Mesodermal cell (in vitro differentiated cells): ENCODE results near the gene COG1.

Experiments used
- H3K27ac ChIP-seq: 2 replicates; pipeline ENCODE4 v1.7.0; 2013; ENCODE audit warnings: mild to moderate bottlenecking, low read depth, low read length, moderate library complexity; ENCODE audit not compliant: severe bottlenecking
- H3K36me3 ChIP-seq: 2 replicates; pipeline ENCODE4 v1.7.1; 2013; ENCODE audit warnings: mild to moderate bottlenecking, low read length, moderate library complexity; ENCODE audit not compliant: control insufficient read depth, insufficient read depth
- H3K4me1 ChIP-seq: one replicate; pipeline ENCODE4 v1.7.1; 2013; ENCODE audit warnings: mild to moderate bottlenecking, low read length; ENCODE audit not compliant: insufficient read depth, control insufficient read depth, poor library complexity, severe bottlenecking
- H3K4me3 ChIP-seq: 2 replicates; pipeline ENCODE4 v1.7.0; 2013; ENCODE audit warnings: low read length, control low read depth, mild to moderate bottlenecking; ENCODE audit not compliant: insufficient read depth, poor library complexity, severe bottlenecking; ENCODE audit errors: extremely low read depth
- H3K9me3 ChIP-seq: 2 replicates; pipeline ENCODE4 v1.7.1; 2013; ENCODE audit warnings: mild to moderate bottlenecking, low read length, moderate library complexity; ENCODE audit not compliant: control insufficient read depth
- WGBS, 2 experiments: methylation state at CpG; one replicate each; pipeline ENCODE4 v1.1.5; 2013; ENCODE audit warnings: missing lambda C conversion rate in 2 of 2; ENCODE audit not compliant: insufficient coverage in 2 of 2; 5-methylcytosine and 5-hydroxymethylcytosine counted together

Gene COG1

DNA sequence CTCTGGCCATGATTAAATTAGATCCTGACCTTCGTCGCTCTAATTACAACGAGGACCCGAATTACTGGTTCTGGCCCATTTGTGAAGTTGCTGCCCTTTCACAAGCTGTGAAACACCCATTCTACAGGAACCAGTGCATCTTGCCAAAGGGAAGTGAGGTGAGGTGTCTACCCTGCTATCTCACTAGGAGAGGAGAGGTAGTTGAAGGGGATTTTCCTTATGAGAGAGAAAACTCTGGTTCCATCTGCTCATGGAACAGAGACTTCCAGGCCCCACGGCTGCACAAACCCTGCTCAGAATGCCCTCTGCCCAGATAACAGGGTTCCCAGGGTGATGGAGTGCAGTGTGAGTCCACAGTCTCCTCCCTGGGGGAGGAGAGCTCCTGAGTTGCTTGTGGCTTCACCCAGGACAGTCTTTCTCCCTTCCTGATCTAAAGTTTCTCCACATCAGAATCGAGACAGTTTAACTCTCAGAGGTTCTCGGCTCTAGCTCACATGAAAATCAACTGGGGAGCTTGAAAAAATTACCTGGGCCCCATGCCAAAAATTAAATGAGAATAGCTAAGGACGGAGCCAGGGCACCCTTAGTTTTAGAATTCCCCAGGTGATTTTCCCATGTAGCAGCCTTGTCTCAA is 35.9 kb upstream of the COG1 start:
- Histone ChIP-seq H3K4me1 (peaks cover 7% of the 10 kb centered on the region), H3K4me3 (no peak overlapping the region), H3K9me3 (no peaks in the 10 kb centered on the region), H3K36me3 (no peaks in the 10 kb centered on the region), H3K27ac (no peak overlapping the region)
- WGBS, 2 experiments = 83 to 91% methylated on average over 7 to 8 of the region's 8 CpGs

DNA sequence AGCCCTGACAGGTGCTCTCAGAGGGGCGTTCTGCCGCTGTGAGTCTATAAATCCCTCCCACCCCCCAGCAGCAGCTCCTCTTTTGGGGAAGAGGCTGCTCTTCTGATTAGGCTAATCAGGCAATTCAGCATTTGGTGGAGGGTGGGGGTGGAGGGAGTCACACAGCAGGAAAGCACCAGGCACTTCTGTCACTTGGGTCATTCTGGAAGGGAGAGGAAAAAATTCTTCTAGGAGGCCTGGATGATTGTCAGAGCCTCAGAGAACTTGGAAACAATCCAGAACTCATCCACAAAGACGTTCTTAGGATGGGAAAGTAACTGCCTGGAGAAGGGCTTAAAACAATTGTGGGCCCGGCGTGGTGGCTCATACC is 35.3 kb upstream of the COG1 start:
- no peak overlapping the region for H3K4me3 ChIP-seq

DNA sequence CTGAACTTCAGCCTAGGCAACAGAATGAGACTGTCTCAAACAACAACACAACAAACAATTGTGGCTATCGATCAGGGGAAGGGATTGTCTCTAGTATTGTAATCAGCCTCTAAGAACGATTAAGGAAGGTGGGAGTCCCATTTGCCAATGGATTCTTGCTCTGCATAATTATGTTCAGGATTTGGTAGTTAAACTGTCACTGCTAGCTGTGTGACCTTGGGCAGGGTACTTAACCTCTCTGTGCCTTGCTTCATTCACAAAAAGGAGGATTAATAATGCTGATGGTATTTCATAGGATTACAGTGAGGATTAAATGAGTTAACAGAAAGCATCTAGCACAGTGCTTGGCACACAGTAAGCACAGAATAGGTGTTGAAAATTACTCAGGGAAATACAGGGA is 34.7 kb upstream of the COG1 start:
- H3K4me1 ChIP-seq = peaks cover 7% of the 10 kb centered on the region
- H3K4me3 ChIP-seq = no peak overlapping the region
- H3K36me3 ChIP-seq = no peaks in the 10 kb centered on the region
- H3K27ac ChIP-seq = no peak overlapping the region
- WGBS, 2 experiments = 78% methylated on average over 1 of the region's 2 CpGs; no CpG with 5 or more reads in 1 of the 2 experiments
- H3K9me3 ChIP-seq = no peaks in the 10 kb centered on the region

More for the DNA sequence above, 35.3 kb upstream of the COG1 start:
- Histone ChIP-seq H3K4me1 (peaks cover 7% of the 10 kb centered on the region), H3K36me3 (no peaks in the 10 kb centered on the region), H3K9me3 (no peaks in the 10 kb centered on the region), H3K27ac (no peak overlapping the region)
- WGBS, 2 experiments = 70 to 92% methylated on average over 2 of the region's 5 CpGs

DNA sequence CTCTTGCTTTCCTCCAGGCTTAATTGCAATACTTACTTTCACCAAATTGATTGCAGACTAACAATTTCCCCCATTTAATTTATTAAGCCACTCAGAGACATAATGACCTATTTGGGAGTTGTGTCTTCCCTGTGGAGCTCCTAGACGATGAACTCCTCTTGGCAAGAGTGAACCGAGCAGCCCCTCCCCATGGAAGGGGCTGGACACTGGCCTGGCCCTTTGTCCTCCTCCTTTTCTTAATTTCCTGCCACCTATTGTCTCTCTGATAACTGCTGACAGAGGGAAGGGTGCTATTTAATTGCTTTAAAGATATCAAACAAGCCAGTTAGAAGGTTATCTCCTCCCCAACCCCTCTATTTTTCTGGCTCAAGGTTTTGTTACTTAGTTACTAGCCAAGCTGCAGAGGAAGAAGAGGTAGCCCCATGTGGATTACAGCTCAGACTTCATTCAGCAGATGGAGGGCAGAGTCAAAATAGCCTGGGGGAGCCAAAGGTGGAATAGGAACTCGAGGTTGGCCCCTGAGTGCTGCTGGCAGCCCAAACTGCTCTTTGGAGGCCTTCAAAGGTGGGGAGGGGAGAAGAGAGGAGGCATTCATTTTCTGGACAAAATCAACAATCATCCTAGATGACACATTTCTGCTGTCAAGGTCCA is 31.8 kb upstream of the COG1 start:
- 25 to 71% methylated on average over 1 of the region's 3 CpGs for WGBS, 2 experiments
- no peak overlapping the region for H3K4me3 ChIP-seq

DNA sequence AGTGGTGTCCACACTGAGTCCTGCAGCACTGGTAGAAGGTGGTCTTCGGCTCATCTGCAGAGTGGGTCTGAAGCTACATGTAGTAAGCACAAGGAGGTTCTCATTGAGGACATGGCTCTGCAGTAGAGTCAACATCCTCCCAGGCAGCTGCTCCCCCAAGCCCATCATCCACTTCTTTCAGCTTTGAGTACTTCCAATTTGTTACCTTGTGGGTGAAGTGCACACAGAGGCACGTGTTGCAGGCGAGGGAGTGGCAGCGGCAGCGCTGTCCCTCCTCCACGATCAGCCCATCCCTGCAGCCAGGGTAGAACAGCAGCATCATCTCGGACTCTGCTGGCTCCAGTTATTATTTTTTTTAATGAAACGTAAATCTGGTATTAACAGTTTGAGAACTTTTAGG is 29.8 kb upstream of the COG1 start:
- Histone ChIP-seq H3K4me1 (peaks cover 4% of the 10 kb centered on the region), H3K4me3 (no peak overlapping the region), H3K9me3 (no peaks in the 10 kb centered on the region), H3K36me3 (no peaks in the 10 kb centered on the region), H3K27ac (no peak overlapping the region)
- WGBS, 2 experiments = 74 to 80% methylated on average over 8 of the region's 8 CpGs

More for the DNA sequence above, 31.8 kb upstream of the COG1 start:
- Histone ChIP-seq H3K9me3 (no peaks in the 10 kb centered on the region), H3K4me1 (peaks cover 11% of the 10 kb centered on the region), H3K36me3 (no peaks in the 10 kb centered on the region), H3K27ac (no peak overlapping the region)

DNA sequence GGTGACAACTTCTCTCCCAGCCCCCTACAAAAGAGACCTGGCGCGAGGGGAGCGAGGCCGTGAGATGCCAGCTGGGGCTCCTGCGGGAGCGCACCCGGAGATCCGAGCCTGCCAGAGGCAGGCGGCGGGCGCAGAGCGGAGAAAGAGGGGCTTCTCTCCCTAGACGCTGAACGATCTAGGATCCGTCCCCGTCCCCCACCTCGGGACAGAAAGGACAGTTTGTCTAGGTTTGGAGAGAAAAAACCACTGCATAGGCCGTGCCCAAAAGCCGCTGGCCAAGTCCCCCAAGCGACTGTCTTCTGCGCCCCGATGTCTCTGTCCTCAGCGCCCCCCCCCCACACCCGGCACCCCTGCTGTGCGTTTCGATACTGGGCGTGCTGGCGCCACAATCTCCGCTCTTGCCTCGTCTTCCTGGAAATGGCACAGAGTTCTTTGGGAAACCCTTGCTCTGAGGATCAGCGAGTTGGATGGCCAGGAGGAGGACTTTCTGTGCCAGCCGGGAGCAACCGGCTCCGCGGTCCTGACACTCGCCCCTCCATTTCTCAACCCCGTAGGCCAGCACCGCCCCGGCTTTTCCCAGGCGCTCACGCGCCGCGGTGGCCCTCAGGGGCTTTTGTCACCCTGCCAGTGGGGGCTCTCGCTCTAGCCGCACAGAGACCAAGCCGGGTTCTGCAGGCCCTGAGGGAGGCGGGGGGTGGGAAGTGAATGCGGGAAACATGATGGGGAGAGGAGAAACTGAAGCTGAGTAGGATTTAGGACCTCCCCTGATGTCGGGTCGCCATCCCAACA is 27.0 kb upstream of the COG1 start:
- no peaks in the 10 kb centered on the region for H3K9me3 ChIP-seq
- peak overlapping the region; percentile 51 for H3K4me3 ChIP-seq
- peaks cover 4% of the 10 kb centered on the region for H3K4me1 ChIP-seq
- no peaks in the 10 kb centered on the region for H3K36me3 ChIP-seq
- WGBS, 2 experiments = 1% methylated on average over 26 to 40 of the region's 51 CpGs
- no peak overlapping the region for H3K27ac ChIP-seq

DNA sequence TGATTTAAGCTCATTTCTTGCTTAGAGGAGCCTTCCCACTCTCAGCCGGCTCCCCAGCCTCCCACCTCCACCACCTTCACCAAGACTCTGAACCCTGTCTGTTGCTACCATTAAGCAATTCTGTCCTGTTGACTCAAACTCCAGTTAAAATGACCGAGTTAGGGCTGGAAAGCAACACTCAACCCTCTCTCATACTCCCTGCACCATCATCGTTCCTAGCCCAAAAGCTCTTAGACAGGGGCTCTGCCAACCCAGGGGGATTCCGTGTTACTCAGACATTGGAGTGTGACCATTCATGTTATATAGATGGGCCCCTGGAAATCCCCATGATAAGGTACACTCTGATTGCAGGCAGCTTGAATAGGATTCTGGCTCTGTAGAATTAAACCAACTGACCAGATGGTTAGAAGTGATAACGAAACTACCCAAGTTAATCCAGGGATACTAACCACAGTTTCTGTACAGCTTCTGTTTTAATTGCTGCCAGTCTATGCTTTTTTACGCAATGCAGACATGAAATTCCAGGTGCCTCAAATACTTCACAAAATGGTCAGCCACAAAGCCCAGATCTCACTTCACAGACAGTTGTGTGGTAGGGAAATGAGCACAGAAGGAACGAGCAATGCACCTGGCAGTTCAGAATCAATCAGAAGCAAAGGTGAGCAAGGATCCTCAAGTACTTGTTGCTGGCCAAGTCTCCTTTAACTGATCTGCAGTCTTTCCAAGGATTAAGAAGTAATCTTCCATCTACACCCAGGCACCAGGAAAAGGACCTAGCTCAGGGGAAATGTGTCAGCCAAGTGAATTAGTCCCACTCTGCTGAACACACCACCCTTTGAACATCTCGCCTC is 25.9 kb upstream of the COG1 start:
- WGBS, 2 experiments = 74 to 78% methylated on average over 7 of the region's 8 CpGs
- Histone ChIP-seq H3K27ac (no peak overlapping the region), H3K9me3 (no peaks in the 10 kb centered on the region), H3K36me3 (no peaks in the 10 kb centered on the region), H3K4me1 (peaks cover 4% of the 10 kb centered on the region), H3K4me3 (no peak overlapping the region)

DNA sequence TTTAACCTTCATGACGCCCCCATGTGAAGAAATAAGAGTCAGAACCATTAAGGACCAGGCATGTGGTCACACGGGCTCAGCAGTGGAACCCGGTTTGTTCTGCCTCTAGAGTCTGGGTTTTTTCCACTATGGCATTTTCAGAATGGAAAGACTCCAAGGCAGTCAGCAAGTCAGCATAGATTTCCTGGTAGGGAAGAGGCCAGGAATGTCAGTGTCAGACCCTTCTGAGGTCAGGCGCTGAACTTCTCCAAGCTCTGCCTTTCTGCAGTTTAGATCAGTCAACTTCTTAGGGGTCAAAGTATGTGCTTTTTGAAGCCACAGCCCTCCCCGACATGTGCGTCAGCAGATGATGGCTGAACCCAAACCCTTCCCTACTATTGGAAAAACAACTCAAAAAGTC is 24.2 kb upstream of the COG1 start:
- 86 to 87% methylated on average over 3 to 6 of the region's 6 CpGs for WGBS, 2 experiments
- Histone ChIP-seq H3K36me3 (no peaks in the 10 kb centered on the region), H3K4me3 (no peak overlapping the region), H3K27ac (no peak overlapping the region), H3K4me1 (peaks cover 4% of the 10 kb centered on the region), H3K9me3 (no peaks in the 10 kb centered on the region)

DNA sequence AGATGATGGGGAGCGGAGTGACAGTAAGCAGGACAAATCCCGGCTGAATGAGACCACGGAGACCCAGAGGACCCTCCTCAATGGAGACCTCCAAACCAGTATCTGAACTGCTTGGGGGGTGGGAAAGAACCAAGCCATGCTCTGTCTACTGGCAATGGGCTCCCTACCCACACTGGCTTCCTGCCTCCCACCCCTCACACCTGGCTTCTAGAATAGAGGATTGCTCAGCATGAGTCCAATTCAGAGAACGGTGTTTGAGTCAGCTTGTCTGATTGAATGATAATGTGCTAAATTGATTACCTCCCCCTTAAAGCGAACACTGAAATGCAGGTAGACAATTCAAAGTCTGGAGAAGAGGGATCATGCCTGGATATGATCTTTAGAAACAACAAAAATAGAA is 22.5 kb upstream of the COG1 start:
- no peak overlapping the region for H3K27ac ChIP-seq
- H3K4me1 ChIP-seq = no peaks in the 10 kb centered on the region
- no peak overlapping the region for H3K4me3 ChIP-seq
- H3K36me3 ChIP-seq = no peaks in the 10 kb centered on the region
- no peaks in the 10 kb centered on the region for H3K9me3 ChIP-seq
- WGBS, 2 experiments = 75 to 94% methylated on average over 3 of the region's 5 CpGs

DNA sequence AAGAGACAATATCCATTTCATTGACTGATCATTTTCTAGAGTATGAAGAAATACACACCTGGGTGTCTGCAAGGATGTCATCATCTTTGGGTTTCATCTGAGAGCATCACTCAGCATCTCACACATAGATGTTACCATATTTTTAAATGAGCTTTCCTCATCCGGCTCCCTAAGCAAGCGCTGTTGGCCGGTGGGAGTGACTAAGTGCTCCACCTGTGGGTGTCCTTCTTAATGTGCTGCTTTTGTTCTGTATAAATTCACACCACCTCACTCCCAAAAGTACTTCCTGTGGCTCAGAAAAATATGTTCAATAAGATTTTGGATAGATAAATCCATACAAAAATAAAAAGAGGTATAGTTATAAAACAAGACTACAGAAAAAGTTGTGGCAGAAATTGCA is 20.6 kb upstream of the COG1 start:
- H3K36me3 ChIP-seq = no peaks in the 10 kb centered on the region
- no peaks in the 10 kb centered on the region for H3K9me3 ChIP-seq
- H3K27ac ChIP-seq = no peak overlapping the region
- H3K4me3 ChIP-seq = no peak overlapping the region
- H3K4me1 ChIP-seq = no peaks in the 10 kb centered on the region
- WGBS, 2 experiments = 60 to 80% methylated on average over 1 of the region's 3 CpGs
